Smooth muscle cell (in vitro differentiated cells): ENCODE data around the gene DIAPH2. TPM values are rescaled to one million over a fixed set of nuclear protein-coding genes. Genes with fewer than 3 reads are reported as not detected.

Experiments
- DNase-seq: peaks from one replicate; lab custom pipeline; 2025; ENCODE audit not compliant: unreplicated experiment; lab: John Stamatoyannopoulos, UW
- H2AFZ ChIP-seq: fragments of 200-600 bp; sonication (generic); 2 replicates; pipeline ENCODE4 v1.6.0; 2016; ENCODE audit warnings: antibody characterized with exemption, low read depth, mild to moderate bottlenecking
- H3F3A ChIP-seq: fragments of 200-600 bp; sonication (generic); 2 replicates; pipeline ENCODE4 v1.6.0; 2017; ENCODE audit warnings: antibody characterized with exemption, low read depth
- H3K27ac ChIP-seq: fragments of 200-600 bp; sonication (generic); 2 replicates; pipeline ENCODE4 v1.5.1; 2016; ENCODE audit warnings: low read depth, mild to moderate bottlenecking
- H3K27me3 ChIP-seq: fragments of 200-600 bp; sonication (generic); 2 replicates; pipeline ENCODE4 v1.6.1; 2016; ENCODE audit warnings: low read depth, mild to moderate bottlenecking
- H3K36me3 ChIP-seq: fragments of 200-600 bp; sonication (generic); 2 replicates; pipeline ENCODE4 v1.5.1; 2016; ENCODE audit warnings: low read depth
- H3K4me1 ChIP-seq: fragments of 200-600 bp; sonication (generic); 2 replicates; pipeline ENCODE4 v1.5.1; 2016; ENCODE audit warnings: low read depth
- H3K4me2 ChIP-seq: fragments of 200-600 bp; sonication (generic); 2 replicates; pipeline ENCODE4 v1.6.0; 2016; ENCODE audit warnings: mild to moderate bottlenecking
- H3K4me3 ChIP-seq: fragments of 200-600 bp; sonication (generic); 2 replicates; pipeline ENCODE4 v1.5.1; 2016; ENCODE audit warnings: mild to moderate bottlenecking
- H3K79me2 ChIP-seq: fragments of 200-600 bp; sonication (generic); 2 replicates; pipeline ENCODE4 v1.6.0; 2016; ENCODE audit warnings: low read depth, mild to moderate bottlenecking
- H3K9ac ChIP-seq: fragments of 200-600 bp; sonication (generic); 2 replicates; pipeline ENCODE4 v1.6.0; 2016; ENCODE audit warnings: low read depth
- H3K9me3 ChIP-seq: fragments of 200-600 bp; sonication (generic); replicated peaks from 2 replicates; pipeline ENCODE4 v1.5.1; 2016; ENCODE audit warnings: low read depth
- H4K20me1 ChIP-seq: fragments of 200-600 bp; sonication (generic); 2 replicates; pipeline ENCODE4 v1.6.0; 2016; ENCODE audit warnings: low read depth
- CTCF ChIP-seq: fragments of 200-600 bp; sonication (generic); IDR thresholded peaks from 2 replicates; pipeline ENCODE4 v1.5.1; 2017; ENCODE audit warnings: borderline replicate concordance, mild to moderate bottlenecking, antibody characterized with exemption; ENCODE audit not compliant: insufficient read depth, poor library complexity, severe bottlenecking
- WGBS: methylation state at CpG from one replicate; pipeline ENCODE4 v1.1.7; 2016; ENCODE audit warnings: low lambda C conversion rate; 5-methylcytosine and 5-hydroxymethylcytosine counted together
- polyA plus RNA-seq: library from polyadenylated mRNA; unstranded; fragments of >200 nt; fragmentation: Nextera tagmentation; extraction: Ambion mirVana; gene quantifications from 2 replicates; pipeline ENCODE4 v1.2.1, GENCODE V29; 2016
- total RNA-seq: library from RNA; depleted of rRNA; stranded (reverse); fragments of >200 nt; gene quantifications from 2 replicates; pipeline ENCODE4 v1.2.3, GENCODE V29; 2014

DIAPH2 gene
- total and polyA plus RNA-seq, 2 experiments from 2014 or later = 12.8 to 19.9 TPM

GRCh38 chrX:97616883-97617530 lies 932.4 kb downstream of the DIAPH2 start:
- Histone ChIP-seq H3K4me1 (peaks cover 5% of the 10 kb centered on the region), H3K4me2 (peak overlapping the region; percentile 62), H3K9me3 (no peaks in the 10 kb centered on the region), H2AFZ (peak overlapping the region; percentile 16), H3F3A (peaks cover 4% of the 10 kb centered on the region), H3K36me3 (no peaks in the 10 kb centered on the region), H3K9ac (no peak overlapping the region), H4K20me1 (no peaks in the 10 kb centered on the region), H3K79me2 (no peaks in the 10 kb centered on the region), H3K27ac (peak overlapping the region; percentile 56), H3K27me3 (no peaks in the 10 kb centered on the region), H3K4me3 (no peak overlapping the region)
- 63% methylated on average over 7 of the region's 7 CpGs for WGBS
- no peak for DNase-seq
- TF ChIP-seq CTCF = no peak

- H3K9me3 ChIP-seq = no peaks in the 10 kb centered on the region
- 88% methylated on average over 2 of the region's 2 CpGs for WGBS
Measured at GRCh38 chrX:97619499-97619898, 934.9 kb downstream of the DIAPH2 start.

GRCh38 chrX:97622111-97622510 lies 937.5 kb downstream of the DIAPH2 start:
- Histone ChIP-seq H2AFZ (no peak overlapping the region), H3K79me2 (no peaks in the 10 kb centered on the region), H3K9me3 (no peaks in the 10 kb centered on the region), H3K4me1 (peaks cover under 1% of the 10 kb centered on the region), H3K4me3 (no peak overlapping the region), H3K27me3 (no peaks in the 10 kb centered on the region), H3K9ac (no peak overlapping the region), H3K4me2 (no peak overlapping the region), H4K20me1 (no peaks in the 10 kb centered on the region), H3K27ac (no peak overlapping the region), H3F3A (peaks cover under 1% of the 10 kb centered on the region), H3K36me3 (no peaks in the 10 kb centered on the region)
- no peak for TF ChIP-seq CTCF
- DNase-seq = no peak
- WGBS = 97% methylated on average over 3 of the region's 3 CpGs

More at GRCh38 chrX:97619499-97619898, 934.9 kb downstream of the DIAPH2 start:
- Histone ChIP-seq H3K4me2 (no peak overlapping the region), H3K4me1 (peaks cover 5% of the 10 kb centered on the region), H2AFZ (no peak overlapping the region), H3K4me3 (no peak overlapping the region), H3K79me2 (no peaks in the 10 kb centered on the region), H3K27ac (no peak overlapping the region), H3K9ac (no peak overlapping the region), H4K20me1 (no peaks in the 10 kb centered on the region), H3F3A (peaks cover 4% of the 10 kb centered on the region), H3K36me3 (no peaks in the 10 kb centered on the region), H3K27me3 (no peaks in the 10 kb centered on the region)
- DNase-seq = no peak
- TF ChIP-seq CTCF = no peak

GRCh38 chrX:97628326-97628725 lies 943.7 kb downstream of the DIAPH2 start:
- H3K27ac ChIP-seq = no peak overlapping the region
- H3K79me2 ChIP-seq = no peaks in the 10 kb centered on the region
- no peak overlapping the region for H3K9ac ChIP-seq
- no peaks in the 10 kb centered on the region for H3K9me3 ChIP-seq
- H4K20me1 ChIP-seq = no peaks in the 10 kb centered on the region
- no peak for TF ChIP-seq CTCF
- no peaks in the 10 kb centered on the region for H3K27me3 ChIP-seq
- no peaks in the 10 kb centered on the region for H3K4me1 ChIP-seq
- no peaks in the 10 kb centered on the region for H3K36me3 ChIP-seq
- DNase-seq = no peak
- no peak overlapping the region for H3K4me3 ChIP-seq
- no peak overlapping the region for H3K4me2 ChIP-seq
- WGBS = 97% methylated on average over 2 of the region's 2 CpGs
- no peak overlapping the region for H2AFZ ChIP-seq
- no peaks in the 10 kb centered on the region for H3F3A ChIP-seq
